22Rv1 (cell line): ENCODE measurements around the gene ABL2.

Source experiments
- ZFX ChIP-seq: fragments of 450-650 bp; IDR thresholded peaks from 2 replicates; pipeline ENCODE4 v1.6.1; 2017; ENCODE audit warnings: antibody characterized with exemption, borderline replicate concordance
- TF ChIP-seq, protein P1 (sequence below): fragments of 450-650 bp; IDR thresholded peaks from 2 replicates; pipeline ENCODE4 v1.5.1; 2017; ENCODE audit warnings: mild to moderate bottlenecking

DNA sequence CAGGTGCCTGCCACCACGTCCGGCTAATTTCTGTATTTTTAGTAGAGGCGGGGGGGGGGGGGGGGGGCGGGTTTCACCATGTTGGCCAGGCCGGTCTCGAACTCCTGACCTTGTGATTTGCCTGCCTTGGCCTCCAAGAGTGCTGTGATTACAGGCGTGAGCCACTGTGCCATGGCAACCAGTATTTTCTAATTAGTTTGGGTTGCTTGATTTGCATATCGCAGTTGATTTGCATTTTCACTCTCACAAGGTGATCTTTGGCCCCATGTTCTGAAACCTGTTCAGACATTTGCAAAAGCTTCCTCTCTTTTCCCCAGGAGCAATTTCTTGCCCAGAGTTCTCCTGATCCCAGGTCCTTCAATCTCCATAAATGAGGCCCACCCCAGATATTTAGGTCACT lies 145.9 kb downstream of the ABL2 start:
- TF ChIP-seq, protein P1, sequence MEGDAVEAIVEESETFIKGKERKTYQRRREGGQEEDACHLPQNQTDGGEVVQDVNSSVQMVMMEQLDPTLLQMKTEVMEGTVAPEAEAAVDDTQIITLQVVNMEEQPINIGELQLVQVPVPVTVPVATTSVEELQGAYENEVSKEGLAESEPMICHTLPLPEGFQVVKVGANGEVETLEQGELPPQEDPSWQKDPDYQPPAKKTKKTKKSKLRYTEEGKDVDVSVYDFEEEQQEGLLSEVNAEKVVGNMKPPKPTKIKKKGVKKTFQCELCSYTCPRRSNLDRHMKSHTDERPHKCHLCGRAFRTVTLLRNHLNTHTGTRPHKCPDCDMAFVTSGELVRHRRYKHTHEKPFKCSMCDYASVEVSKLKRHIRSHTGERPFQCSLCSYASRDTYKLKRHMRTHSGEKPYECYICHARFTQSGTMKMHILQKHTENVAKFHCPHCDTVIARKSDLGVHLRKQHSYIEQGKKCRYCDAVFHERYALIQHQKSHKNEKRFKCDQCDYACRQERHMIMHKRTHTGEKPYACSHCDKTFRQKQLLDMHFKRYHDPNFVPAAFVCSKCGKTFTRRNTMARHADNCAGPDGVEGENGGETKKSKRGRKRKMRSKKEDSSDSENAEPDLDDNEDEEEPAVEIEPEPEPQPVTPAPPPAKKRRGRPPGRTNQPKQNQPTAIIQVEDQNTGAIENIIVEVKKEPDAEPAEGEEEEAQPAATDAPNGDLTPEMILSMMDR = no peak
- TF ChIP-seq ZFX = no peak
